22Rv1 (cell line): ENCODE data around the gene JUP.

ENCODE experiments used
- ZFX ChIP-seq: fragments of 450-650 bp; IDR thresholded peaks from 2 replicates; pipeline ENCODE4 v1.6.1; 2017; ENCODE audit warnings: antibody characterized with exemption, borderline replicate concordance
- TF ChIP-seq, protein P1 (sequence below): fragments of 450-650 bp; IDR thresholded peaks from 2 replicates; pipeline ENCODE4 v1.5.1; 2017; ENCODE audit warnings: mild to moderate bottlenecking

DNA sequence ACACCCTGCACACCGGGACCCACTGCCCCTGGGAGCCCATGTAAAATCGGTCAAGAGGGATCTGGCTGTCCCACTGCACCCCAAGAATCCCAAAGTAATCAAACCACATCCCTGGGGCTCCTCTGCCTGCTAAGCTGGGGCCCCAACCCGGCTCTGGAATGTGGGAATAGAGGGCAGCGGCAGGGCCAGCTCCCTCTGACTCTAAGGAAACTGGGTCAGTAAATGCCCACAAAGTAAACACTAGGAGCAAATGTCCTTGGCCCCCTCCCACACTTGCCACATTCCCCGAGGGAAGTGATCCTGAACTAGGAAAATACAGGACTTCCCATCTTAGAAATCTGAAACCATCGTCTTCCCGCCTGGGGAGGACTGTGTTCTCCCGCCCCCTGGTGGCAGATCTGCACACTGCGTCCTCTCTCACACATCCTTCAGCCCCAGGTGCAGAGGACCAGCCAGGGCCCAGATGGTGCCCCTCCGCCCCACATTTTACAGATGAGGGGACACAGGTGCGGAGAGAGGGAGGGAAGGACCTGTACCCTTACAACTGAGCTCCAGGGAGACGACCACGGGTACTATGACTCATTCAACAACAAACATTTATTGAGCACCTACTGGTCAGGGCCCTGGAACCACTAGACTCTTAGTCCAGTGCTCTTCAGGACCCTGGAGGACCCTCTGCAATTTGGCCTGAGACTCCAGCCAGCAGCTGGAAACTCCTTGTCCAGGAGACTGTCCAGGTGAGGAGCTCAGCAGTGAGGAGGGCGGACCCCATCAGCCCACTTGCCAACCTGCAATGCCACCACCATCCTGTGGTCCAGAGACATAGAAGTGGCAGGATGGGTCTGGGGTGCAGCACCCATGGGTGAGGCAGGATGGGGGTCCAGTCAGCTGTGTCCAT, 15.1 kb upstream of the JUP start:
- TF ChIP-seq, protein P1, sequence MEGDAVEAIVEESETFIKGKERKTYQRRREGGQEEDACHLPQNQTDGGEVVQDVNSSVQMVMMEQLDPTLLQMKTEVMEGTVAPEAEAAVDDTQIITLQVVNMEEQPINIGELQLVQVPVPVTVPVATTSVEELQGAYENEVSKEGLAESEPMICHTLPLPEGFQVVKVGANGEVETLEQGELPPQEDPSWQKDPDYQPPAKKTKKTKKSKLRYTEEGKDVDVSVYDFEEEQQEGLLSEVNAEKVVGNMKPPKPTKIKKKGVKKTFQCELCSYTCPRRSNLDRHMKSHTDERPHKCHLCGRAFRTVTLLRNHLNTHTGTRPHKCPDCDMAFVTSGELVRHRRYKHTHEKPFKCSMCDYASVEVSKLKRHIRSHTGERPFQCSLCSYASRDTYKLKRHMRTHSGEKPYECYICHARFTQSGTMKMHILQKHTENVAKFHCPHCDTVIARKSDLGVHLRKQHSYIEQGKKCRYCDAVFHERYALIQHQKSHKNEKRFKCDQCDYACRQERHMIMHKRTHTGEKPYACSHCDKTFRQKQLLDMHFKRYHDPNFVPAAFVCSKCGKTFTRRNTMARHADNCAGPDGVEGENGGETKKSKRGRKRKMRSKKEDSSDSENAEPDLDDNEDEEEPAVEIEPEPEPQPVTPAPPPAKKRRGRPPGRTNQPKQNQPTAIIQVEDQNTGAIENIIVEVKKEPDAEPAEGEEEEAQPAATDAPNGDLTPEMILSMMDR, result peak; percentile 94
- no peak for TF ChIP-seq ZFX
